ENCODE data around the gene NRP1. TPM values are rescaled to one million over a fixed set of nuclear protein-coding genes. Genes with fewer than 3 reads are reported as not detected.

Gene NRP1
- total RNA-seq, 1 experiment from 2014 or later, result 555 TPM

- Histone ChIP-seq H3K4me2 (ENCODE audit: low read length) (no peak overlapping the region), H3K27me3 (ENCODE audit: low read length) (no peaks in the 10 kb centered on the region), H3K9ac (ENCODE audit: low read length) (no peak overlapping the region), H3K79me2 (ENCODE audit: low read length) (no peaks in the 10 kb centered on the region), H2AFZ (ENCODE audit: low read length) (no peak overlapping the region), H3K9me2 (replicated peaks; ENCODE audit: low read length) (no peaks in the 10 kb centered on the region), H3K4me1 (ENCODE audit: insufficient read depth, low read length) (peaks cover 76% of the 10 kb centered on the region), H3K36me3 (ENCODE audit: low read depth, low read length) (peaks cover 72% of the 10 kb centered on the region), H3K4me3 (ENCODE audit: low read length) (no peak overlapping the region), H3F3A (ENCODE audit: low read length, unreplicated experiment) (peaks cover 21% of the 10 kb centered on the region), H4K20me1 (ENCODE audit: low read length) (no peaks in the 10 kb centered on the region), H3K9me3 (ENCODE audit: low read length) (no peaks in the 10 kb centered on the region), H3K27ac (ENCODE audit: low read length) (peak overlapping the region; percentile 72)
- ATAC-seq (no peak), DNase-seq (no peak)
- intact Hi-C loops (cut with micrococcal nuclease), result no loop called here
- ChIA-PET POLR2A (ENCODE audit: unreplicated experiment) (no interaction called here), CTCF (interaction anchor here (0.6 to 1.1 kb wide), 2 partner anchors 77 to 242 kb away, joined by 3 read pairs; no protein-coding TSS in a partner anchor)
- BruUV-seq (replicated peaks), result no TSS peak
- TF ChIP-seq EZH2 (IDR thresholded peaks at IDR 0.05; ENCODE audit: low read length, unreplicated experiment) (no peak), EZH2phosphoT487 (IDR thresholded peaks at IDR 0.05; ENCODE audit: borderline replicate concordance, low read length) (no peak), CTCF (conservative IDR thresholded peaks at IDR 0.05; ENCODE audit: low read depth, low read length) (no peak)
These were observed 138.7 kb downstream of the NRP1 start for GRCh38 chr10:33195608-33196376.

- H3K79me2 ChIP-seq (ENCODE audit: low read length), result no peaks in the 10 kb centered on the region
- peak; percentile 44 for ATAC-seq
- peaks cover 21% of the 10 kb centered on the region for H3F3A ChIP-seq (ENCODE audit: low read length, unreplicated experiment)
- H4K20me1 ChIP-seq (ENCODE audit: low read length), result no peaks in the 10 kb centered on the region
- H3K9me3 ChIP-seq (ENCODE audit: low read length), result no peaks in the 10 kb centered on the region
- peak overlapping the region; percentile 36 for H3K4me2 ChIP-seq (ENCODE audit: low read length)
- peak overlapping the region; percentile 1; the same call in 1 of the 2 replicates for H3K4me3 ChIP-seq (ENCODE audit: low read length)
- peak overlapping the region; percentile 65 for H3K9ac ChIP-seq (ENCODE audit: low read length)
- intact Hi-C loops (cut with micrococcal nuclease), result loop anchor here (1.0 to 2.0 kb wide), 14 partner anchors 22 to 1444 kb away; no protein-coding TSS in a partner anchor
- no peaks in the 10 kb centered on the region for H3K27me3 ChIP-seq (ENCODE audit: low read length)
- ChIA-PET POLR2A (ENCODE audit: unreplicated experiment) (interaction anchor here (0.5 to 1.8 kb wide), 15 partner anchors 9 to 1993 kb away, joined by 3 to 41 read pairs (median 4); partner anchors contain the start of gene NRP1), CTCF (interaction anchor here (0.7 to 2.4 kb wide), 32 partner anchors 9 to 1933 kb away, joined by 3 to 71 read pairs (median 5); partner anchors contain the start of gene CREM)
- peak overlapping the region; percentile 0; the same call in 1 of the 2 replicates for H2AFZ ChIP-seq (ENCODE audit: low read length)
- peak; percentile 99 for DNase-seq
- BruUV-seq (replicated peaks), result TSS peak; percentile 13
- H3K36me3 ChIP-seq (ENCODE audit: low read depth, low read length), result peaks cover 72% of the 10 kb centered on the region
- no peak for TF ChIP-seq CTCF (conservative IDR thresholded peaks at IDR 0.05; ENCODE audit: low read depth, low read length)
- no peak for TF ChIP-seq EZH2 (IDR thresholded peaks at IDR 0.05; ENCODE audit: low read length, unreplicated experiment)
- TF ChIP-seq EZH2phosphoT487 (IDR thresholded peaks at IDR 0.05; ENCODE audit: borderline replicate concordance, low read length), result no peak
- peak overlapping the region; percentile 72 for H3K27ac ChIP-seq (ENCODE audit: low read length)
- H3K9me2 ChIP-seq (replicated peaks; ENCODE audit: low read length), result no peaks in the 10 kb centered on the region
- H3K4me1 ChIP-seq (ENCODE audit: insufficient read depth, low read length), result peaks cover 60% of the 10 kb centered on the region
These were observed 140.6 kb downstream of the NRP1 start for GRCh38 chr10:33193701-33194521.

Measured in PC-3 (cell line).